GM19324 (cell line): ENCODE results near the gene CNTF.
A peak's percentile ranks its signal among the peaks of the same experiment; 100 is the strongest.
"Not testable (repeated sequence)": the region's sequence is repeated elsewhere in the genome, so short reads cannot be mapped to it uniquely, and the experiment has no call there.

Experiments
- ATAC-seq: cut with Tn5 transposase; IDR thresholded peaks from one replicate; pipeline ENCODE4 v1.9.1; 2021; ENCODE audit warnings: mild to moderate bottlenecking, moderate library complexity; ENCODE audit not compliant: unreplicated experiment, low FRiP score

CNTF gene, protein sequence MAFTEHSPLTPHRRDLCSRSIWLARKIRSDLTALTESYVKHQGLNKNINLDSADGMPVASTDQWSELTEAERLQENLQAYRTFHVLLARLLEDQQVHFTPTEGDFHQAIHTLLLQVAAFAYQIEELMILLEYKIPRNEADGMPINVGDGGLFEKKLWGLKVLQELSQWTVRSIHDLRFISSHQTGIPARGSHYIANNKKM

DNA sequence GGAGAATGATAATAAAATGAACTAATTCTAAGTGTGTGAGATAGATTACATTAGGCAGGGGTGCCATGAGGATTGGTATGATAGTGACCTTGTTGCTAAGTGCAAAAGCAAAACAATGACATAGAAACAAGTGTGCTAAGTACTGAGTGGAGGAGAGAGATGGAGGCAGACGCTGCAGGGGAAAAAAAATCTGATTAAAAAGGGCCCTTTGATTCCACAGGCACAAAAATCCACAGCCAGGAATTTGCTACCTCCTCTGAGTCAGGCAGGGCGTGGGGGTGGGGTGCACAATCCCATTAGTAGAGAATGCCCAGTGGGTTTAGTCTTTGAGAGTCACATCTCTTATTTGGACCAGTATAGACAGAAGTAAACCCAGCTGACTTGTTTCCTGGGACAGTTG, at the start of gene CNTF:
TSS of gene CNTF (plus strand) at position 322 of the 400 bp plus-strand sequence. CDS start 88 bp downstream, outside the sequence.
- ATAC-seq, result no peak

DNA sequence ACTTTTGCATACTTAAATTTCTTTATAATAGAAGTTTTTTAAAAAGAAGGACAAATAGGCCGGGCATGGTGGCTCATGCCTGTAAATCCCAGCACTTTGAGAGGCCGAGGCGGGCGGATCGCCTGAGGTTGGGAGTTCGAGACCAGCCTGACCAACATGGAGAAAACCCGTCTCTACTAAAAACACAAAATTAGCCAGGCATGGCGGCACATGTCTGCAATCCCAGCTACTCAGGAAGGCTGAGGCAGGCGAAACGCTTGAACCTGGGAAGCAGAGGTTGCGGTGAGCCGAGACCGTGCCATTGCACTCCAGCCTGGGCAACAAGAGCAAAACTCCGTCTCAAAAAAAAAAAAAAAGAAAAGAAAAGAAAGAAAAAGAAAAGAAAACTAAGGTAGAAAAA, 49.6 kb upstream of the CNTF start:
- not testable (repeated sequence) for ATAC-seq

DNA sequence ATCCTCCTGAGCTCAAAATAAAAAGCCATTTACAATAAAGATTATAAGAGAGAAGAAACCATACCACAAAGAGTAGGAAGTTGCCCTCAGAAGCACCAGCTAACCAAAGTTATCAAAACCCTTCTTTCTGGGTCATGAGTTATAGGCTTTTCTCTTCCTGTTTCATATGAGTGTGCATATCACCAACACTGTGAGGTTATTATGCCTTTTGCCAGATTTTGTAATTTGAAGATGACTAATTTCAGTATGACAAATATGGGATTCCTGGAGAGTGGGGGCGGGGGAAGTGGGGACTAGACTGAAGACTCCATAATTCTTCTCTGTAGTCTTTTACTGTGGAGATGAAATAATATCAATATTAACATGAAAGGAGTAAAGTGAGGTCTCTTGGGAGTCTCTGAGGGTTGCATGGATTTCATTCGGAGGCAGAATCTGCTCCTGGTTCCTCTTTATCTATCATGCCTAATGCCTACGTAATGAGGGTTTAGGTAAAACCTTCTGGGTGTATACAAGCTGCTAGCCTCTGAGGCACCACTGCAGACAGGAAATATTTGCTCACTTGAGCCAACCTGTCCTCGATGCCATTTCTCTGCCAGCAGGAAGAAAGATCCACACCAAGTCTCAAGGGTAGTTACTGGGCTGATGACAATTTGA, 48.9 kb upstream of the CNTF start:
- ATAC-seq, result no peak

DNA sequence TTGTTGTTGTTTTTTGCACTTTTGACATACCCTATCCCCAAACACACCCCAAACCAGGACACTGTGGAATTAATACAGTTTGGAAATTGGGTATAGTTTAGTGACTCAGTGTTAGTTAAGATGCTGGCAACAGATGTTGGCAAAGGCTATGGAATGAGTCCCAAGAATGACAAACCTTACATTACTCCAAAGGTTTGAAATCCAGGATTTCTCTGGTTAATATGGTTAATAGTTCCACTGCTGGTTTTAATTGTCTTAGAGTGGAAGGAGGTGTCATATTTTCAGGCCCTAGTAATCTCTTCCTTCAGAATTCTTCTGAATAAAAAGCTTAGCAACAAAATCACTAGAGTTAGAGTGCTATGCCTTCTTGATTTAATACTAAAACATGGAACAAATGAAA, 47.6 kb upstream of the CNTF start:
- no peak for ATAC-seq

DNA sequence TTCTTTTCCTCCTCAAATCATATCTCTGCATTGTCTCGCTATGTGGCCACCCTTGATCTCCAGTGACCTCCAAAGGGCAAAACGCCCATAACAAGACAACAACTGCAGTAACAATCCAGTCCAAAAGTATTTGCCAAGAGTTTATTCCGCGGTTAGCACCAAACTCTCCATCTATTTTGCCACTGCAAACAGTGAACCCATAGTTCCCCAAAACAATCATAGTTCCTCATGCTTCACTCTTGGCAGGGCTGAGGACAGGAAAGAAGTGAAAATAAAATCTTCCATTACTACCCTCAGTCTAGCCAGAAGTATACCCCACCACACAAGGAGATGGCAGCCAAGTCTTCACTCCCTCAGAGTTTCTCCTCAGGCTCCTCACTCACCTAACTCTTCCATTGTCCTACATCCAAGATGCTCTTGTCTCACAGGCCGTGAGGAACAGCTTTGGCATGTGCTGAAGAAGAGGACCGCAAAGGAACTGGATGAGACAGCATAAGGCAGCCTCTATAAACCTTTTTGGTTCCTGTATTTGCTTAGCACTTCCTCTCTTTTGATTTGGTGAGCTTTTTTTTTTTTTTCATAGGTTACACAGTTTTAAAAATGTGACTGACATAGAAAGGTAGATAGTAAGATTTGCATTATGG, 47.0 kb upstream of the CNTF start, which contains the start of gene LPXN:
TSS of gene LPXN (minus strand) at position 480 of the 644 bp plus-strand sequence. CDS start at position 396, 84 bp downstream.
- no peak for ATAC-seq

DNA sequence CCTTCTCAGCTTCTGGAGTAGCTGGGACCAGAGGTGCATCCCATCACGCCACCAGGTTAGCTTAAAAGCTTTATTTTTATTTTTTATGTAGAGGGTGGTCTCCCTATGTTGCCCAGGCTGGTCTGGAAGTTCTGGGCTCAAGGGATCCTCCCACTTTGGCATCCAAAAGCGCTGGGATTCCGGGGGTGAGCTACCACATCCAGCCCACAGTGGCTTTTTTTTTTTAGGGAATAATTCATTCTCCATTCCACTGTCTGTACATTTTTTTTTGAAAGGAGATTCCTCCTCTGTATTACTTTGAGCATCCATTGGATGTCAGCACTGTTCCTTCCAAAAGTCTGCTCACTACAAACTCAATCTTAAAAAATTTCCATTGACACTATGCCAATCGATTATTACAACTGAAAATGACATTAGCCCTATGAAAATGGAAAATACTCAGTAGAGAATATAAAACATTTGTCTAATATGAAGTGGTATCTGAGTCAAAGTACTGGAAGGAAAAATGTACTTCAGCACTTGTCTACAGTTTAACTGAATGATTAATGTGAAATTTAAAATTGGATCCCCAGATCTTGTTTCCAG, 45.5 kb upstream of the CNTF start:
- ATAC-seq, result no peak

DNA sequence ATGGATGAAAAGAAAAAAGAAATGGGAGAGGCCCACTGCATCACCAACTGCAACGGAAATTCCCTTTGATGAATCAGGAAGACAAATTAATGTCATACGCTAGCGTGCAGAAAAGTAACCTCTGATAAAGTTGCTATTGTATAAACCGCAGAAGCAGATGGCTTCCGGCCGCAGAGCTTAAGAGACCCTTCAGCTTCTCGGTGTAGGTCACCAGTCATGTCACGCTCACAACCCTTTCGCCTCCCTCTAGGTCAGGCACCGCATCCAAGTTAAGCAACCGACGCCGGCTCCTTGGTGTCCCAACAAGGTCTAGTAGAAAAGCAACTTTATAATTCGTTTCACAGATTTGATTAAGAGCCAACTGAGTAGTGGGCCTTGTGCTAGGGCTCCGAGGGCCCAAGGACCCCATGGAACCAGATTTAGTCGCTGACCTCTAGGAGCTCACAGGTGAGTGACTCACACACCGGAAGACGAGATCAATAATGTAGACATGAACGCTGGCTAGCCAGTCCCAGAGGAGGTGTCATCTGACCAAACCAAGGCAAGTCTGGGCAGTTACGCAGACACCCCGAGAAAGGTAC, 44.8 kb upstream of the CNTF start:
- ATAC-seq, result peak; percentile 48

DNA sequence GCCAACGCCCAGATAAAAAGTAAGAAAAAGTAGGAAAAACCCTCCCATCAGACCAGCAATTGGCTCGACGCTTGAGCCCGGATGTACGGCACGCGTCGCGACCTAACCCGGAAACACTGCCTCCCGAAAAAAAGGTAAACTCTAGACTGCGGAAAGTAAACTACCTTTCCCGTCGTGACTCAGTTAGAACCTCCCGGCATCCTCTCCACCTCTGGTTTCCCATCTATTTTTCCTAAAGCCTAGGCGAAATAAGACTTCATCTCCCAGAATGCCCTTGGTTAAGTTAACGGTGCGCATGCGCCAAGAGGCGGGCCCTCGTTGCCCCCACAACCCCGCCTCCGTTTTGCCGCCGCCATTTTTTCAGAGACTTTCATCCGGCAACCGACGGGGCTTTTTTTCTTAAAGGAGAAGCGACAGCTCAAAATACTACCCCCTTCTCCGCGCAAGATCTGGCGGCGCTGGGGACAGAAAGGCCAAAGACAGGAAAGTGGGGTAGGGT, 44.3 kb upstream of the CNTF start:
- ATAC-seq, result peak; percentile 50

DNA sequence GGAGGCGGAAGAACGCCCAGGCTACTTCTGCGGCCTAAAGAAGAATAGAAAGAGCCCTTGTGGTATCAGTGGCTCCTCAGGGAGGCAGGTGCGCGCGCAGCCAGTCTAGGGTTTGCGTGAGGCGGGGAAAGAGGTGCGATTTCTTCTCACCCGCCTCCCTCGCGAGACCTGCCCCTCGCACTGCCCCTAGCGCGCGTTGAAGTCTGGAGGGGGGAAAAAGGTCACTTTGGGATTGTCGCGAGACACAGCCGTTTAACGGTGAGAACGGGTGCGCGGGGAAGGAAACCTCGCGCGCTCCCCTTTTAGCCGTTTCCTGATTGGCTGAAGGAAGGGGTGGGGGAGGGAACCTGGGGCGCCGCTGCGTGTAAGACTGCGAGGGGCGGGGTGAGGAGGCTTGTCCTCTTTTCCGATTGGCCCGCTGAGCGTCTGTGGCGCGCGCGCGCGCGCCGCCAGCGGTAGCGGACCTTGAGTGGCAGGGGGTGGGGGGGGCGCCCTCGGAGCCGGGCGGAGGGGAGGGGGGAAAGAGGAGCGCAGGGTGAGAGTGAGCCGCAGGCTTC, 43.8 kb upstream of the CNTF start, which contains the start of gene ZFP91:
TSS of gene ZFP91 (plus strand) at position 429 of the 557 bp plus-strand sequence. CDS start 219 bp downstream, outside the sequence.
- peak; percentile 51 for ATAC-seq

DNA sequence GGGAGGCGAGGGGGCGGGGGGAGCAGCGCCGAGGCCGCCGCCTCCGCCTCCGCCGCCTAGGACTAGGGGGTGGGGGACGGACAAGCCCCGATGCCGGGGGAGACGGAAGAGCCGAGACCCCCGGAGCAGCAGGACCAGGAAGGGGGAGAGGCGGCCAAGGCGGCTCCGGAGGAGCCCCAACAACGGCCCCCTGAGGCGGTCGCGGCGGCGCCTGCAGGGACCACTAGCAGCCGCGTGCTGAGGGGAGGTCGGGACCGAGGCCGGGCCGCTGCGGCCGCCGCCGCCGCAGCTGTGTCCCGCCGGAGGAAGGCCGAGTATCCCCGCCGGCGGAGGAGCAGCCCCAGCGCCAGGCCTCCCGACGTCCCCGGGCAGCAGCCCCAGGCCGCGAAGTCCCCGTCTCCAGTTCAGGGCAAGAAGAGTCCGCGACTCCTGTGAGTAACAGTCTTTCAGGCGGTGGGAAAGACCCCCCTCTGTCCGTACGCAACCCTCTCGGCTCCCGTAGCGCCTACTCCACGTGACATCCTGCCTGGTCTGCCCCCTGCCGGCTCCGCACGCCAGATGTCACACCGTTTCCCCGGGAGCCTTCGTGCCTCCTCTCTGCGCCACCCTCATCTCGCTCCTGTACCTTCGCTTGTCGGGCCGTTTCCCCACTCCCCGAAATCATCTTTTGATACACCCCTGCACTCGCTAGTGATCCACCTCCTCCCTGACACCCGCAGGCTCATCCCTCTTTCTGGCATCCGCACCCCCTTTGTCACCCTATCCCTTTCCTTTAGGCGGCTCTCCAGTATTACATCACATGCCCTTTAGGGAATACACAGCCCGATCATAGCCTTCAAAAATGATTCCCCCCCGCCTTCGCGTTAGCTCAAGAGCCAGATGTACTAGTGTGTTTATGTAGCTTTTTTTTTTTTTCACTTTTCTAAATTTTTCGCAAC, 43.0 kb upstream of the CNTF start:
- peak; percentile 42 for ATAC-seq

DNA sequence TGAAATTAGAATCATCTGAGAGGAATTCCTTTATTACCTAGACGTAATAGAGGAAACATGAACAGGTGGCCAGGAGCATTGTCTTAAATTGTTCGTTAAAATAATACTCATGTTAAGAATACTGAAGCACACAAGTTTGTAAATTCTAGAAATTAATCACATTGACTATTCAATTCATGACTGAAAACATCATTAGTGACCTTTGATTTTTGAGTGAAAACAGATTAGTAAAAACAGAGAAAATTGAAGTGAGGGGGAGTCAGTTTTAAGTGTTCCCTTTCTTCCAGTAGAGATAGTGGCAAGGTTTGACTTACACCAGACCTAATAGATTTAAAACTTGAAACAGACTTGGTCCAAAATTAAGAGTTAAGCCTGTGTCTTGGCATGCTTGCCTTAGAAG, 42.2 kb upstream of the CNTF start:
- ATAC-seq, result no peak

DNA sequence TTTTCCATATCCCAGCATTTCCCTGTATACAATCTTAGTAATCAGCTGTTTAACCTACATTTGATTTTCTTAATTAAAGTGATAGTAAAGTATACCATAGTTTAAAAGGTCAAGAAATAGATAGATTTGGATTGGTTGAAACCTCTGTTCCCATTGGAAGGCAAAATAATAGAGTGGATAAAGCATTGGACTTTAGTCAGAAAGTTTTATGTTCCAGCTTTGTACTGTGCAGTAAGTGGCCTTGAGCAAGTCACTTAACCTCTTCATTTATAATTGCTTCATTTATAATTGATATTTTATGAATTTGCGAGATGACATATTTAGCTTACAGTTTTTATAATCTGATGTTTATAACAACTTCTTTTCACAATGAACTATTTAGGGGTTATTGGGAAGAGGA, 40.0 kb upstream of the CNTF start:
- no peak for ATAC-seq

DNA sequence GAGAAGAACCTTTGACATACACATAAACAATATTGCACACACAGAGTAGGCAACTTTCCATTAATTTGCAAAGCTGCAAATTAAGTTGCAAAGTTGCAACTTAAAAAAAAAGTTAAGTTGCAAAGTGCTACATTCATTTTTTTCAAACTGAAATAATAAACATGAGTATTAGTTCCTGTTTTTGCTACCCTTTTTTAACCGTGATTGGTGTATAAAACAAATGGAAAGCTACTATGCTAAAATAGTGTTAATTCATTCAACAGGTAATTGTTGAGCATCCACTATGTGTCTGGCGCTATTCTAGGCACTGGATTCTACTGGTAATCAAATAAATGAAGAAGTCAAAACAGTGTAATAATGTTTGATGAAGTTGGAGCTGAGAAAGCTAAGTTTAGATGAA, 35.5 kb upstream of the CNTF start:
- ATAC-seq, result no peak

DNA sequence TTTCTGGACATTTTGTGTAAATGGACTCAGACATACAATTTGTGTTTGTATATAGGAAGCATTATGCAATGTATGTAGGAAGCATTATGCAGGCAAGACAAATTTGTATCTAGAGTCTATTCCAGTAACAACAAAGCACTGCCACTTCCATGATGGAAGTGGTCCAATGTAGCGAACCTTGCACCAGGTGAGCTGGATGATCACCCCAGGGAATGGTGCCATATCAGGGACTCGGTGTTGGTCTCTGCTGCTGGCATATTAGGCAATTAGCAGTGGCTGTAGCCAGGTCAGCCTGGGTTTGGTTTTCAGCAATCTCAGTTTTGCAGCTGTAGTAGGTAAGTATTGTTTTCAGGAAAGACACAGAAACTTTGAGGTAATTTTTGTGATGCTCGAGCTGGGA, 30.8 kb upstream of the CNTF start:
- no peak for ATAC-seq

DNA sequence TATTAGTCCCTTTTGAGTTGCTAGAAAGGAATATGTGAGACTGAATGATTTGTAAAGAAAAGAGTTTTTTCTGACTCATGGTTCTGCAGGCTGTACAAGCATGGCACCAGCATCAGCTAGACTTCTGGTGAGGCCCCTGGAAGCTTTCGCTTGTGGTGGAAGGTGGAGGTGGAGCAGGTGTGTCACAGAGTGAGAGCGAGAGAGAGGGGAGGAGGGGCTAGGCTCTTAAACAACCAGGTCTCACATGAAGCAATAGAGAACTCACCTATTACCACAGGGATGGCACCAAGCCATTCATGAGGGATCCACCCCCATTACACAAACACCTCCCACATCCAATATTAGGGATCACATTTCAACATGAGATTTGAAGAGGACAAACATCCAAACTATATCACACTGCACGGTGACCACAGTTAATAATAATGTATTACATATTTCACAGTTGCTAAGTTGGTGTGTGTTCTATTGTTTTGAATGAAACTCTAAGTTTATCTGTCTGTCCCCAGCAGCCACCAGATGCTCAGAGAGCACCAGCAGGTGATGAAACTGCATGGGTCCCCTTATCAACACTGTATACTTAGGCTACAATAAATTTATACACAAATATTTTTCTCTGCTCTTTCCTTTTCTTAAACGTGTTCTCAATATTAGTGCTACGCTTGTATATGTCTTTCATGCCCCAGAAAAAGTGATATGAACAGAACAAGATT, 29.5 kb upstream of the CNTF start:
- no peak for ATAC-seq

DNA sequence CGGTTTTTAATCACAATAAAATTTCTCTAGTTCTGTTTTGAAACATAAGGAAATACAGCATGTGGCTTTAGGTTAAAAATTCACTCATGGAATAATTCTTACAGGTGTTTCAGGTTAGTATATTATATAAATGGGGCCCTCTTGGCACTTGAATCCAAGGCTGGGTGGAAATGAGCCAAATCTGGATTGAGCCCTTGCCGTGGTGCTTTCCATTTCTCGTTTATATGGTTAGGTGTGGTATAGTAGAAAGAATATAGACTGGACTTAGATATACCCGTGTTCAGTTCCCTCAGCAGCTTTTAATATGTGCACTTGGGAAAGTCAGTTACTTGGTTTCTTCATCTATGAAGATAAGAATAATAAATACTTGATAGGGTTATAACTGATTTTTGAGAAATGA, 27.6 kb upstream of the CNTF start:
- no peak for ATAC-seq

DNA sequence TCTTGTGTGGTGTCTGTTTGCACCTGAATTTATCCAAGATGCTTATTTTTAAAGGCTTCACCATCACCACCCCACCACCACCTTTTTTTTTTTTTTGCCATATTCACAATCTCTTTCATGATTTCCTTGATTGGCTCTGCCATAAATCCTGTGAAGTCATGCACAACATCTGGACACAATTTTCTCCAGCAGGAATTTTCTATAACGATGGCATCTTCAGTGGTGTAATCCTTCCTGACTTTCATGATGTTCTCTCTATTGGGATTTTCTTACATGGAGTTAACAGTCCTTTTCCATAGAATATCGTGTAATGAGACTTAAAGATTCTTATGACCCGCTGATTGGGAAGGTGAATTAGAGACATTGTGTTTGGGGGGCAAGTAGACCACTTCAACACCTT, 25.8 kb upstream of the CNTF start:
- ATAC-seq, result no peak

DNA sequence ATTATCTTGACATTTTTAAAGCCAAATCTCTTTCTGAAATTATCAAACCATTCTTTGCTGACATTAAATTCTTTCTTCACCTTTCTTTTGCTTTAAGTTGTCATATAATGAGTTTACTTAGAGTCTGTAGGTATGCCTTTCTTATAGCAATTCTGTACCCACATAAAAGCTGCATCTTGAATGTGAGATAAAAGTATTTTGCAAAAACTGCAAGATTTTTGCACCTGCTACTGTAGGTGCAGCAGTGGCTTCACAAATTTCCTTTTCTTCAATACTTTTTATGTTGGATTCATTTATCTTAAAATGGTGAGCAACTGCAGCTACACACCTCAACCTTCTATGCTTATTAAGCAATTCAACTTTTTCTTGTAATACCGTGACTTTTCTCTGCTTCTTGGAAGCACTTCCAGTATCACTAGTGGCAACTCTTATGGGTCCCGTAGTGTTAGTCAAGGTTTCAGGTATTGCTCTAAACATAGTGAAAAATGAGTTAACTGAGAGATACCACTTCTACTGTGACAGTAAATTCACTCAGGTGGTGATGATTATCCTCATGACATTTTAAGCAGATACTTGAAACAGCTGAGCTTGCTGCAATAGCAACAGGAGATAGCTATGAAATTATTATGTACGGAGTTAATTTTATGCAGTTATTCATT, 24.9 kb upstream of the CNTF start:
- ATAC-seq, result no peak
